Activated CD8-positive, alpha-beta memory T cell treated with anti-CD3 and anti-CD28 coated beads, Interleukin-2, amount 50 U/mL, for 24 hours (primary cell): ENCODE measurements around the gene TEKT4.
"Not testable (repeated sequence)": the region's sequence is repeated elsewhere in the genome, so short reads cannot be mapped to it uniquely, and the experiment has no call there.

Experiments
- DNase-seq: peaks from one replicate; pipeline ENCODE4 v3.0.0-alpha.2; 2020; ENCODE audit errors: extremely low read depth

TEKT4 gene

GRCh38 chr2:94871226-94872087 is at the start of gene TEKT4:
Gene TEKT4, plus strand, starts transcription at chr2:94871430. Its CDS starts 150 bp downstream, at chr2:94871580.
- DNase-seq: no peak

- DNase-seq: not testable (repeated sequence)
Observed at GRCh38 chr2:94839224-94839623, 32.0 kb upstream of the TEKT4 start.

GRCh38 chr2:94856856-94857255 is 14.4 kb upstream of the TEKT4 start:
- DNase-seq: not testable (repeated sequence)

GRCh38 chr2:94857367-94858162 is 13.7 kb upstream of the TEKT4 start:
- not testable (repeated sequence) for DNase-seq

- not testable (repeated sequence) for DNase-seq
Observed at GRCh38 chr2:94858163-94858888, 12.9 kb upstream of the TEKT4 start.

GRCh38 chr2:94861308-94862152 is 9.7 kb upstream of the TEKT4 start:
- no peak for DNase-seq

- DNase-seq: not testable (repeated sequence)
Observed at GRCh38 chr2:94862903-94863302, 8.3 kb upstream of the TEKT4 start.

- DNase-seq: no peak
Observed at GRCh38 chr2:94869131-94869530, 2.1 kb upstream of the TEKT4 start.

- no peak for DNase-seq
Observed at GRCh38 chr2:94869552-94870439, 1.4 kb upstream of the TEKT4 start.

- no peak for DNase-seq
Observed at GRCh38 chr2:94870440-94871225, 597 bp upstream of the TEKT4 start.

GRCh38 chr2:94872088-94872618 is 923 bp downstream of the TEKT4 start:
- DNase-seq: no peak

GRCh38 chr2:94872676-94873361 is 1.6 kb downstream of the TEKT4 start:
- DNase-seq: no peak

- DNase-seq: no peak
Observed at GRCh38 chr2:94873362-94874276, 2.4 kb downstream of the TEKT4 start.

GRCh38 chr2:94874277-94874997 is 3.2 kb downstream of the TEKT4 start:
- peak; percentile 12 for DNase-seq

- no peak for DNase-seq
Observed at GRCh38 chr2:94875064-94875819, 4.0 kb downstream of the TEKT4 start.
